NOMO-1 treated with DMSO at 0.1 percent for 48 hours (cell line): ENCODE data around the gene CIDEA.
"Not testable (repeated sequence)": the region's sequence is repeated elsewhere in the genome, so short reads cannot be mapped to it uniquely, and the experiment has no call there.

Experiments
- DNase-seq: peaks from one replicate; lab custom pipeline; 2025; ENCODE audit not compliant: unreplicated experiment; lab: John Stamatoyannopoulos, UW

The CIDEA gene

GRCh38 chr18:12254136-12254819 is at the start of gene CIDEA:
TSS of gene CIDEA (plus strand) at chr18:12254361. CDS start at chr18:12254384, 23 bp downstream.
- DNase-seq, result no peak

GRCh38 chr18:12208296-12209153 is 45.6 kb upstream of the CIDEA start:
- DNase-seq, result not testable (repeated sequence)

- not testable (repeated sequence) for DNase-seq
Observed at GRCh38 chr18:12212308-12212707, 41.9 kb upstream of the CIDEA start.

GRCh38 chr18:12214296-12215005 is 39.7 kb upstream of the CIDEA start:
- not testable (repeated sequence) for DNase-seq

- DNase-seq, result not testable (repeated sequence)
Observed at GRCh38 chr18:12216471-12216870, 37.7 kb upstream of the CIDEA start.

GRCh38 chr18:12218603-12219002 is 35.6 kb upstream of the CIDEA start:
- not testable (repeated sequence) for DNase-seq

- not testable (repeated sequence) for DNase-seq
Observed at GRCh38 chr18:12222041-12222440, 32.1 kb upstream of the CIDEA start.

- not testable (repeated sequence) for DNase-seq
Observed at GRCh38 chr18:12223326-12223725, 30.8 kb upstream of the CIDEA start.

- not testable (repeated sequence) for DNase-seq
Observed at GRCh38 chr18:12226807-12227206, 27.4 kb upstream of the CIDEA start.

- DNase-seq, result not testable (repeated sequence)
Observed at GRCh38 chr18:12227399-12228186, 26.6 kb upstream of the CIDEA start.

GRCh38 chr18:12228308-12228707 is 25.9 kb upstream of the CIDEA start:
- not testable (repeated sequence) for DNase-seq

GRCh38 chr18:12230561-12230960 is 23.6 kb upstream of the CIDEA start:
- DNase-seq, result not testable (repeated sequence)

GRCh38 chr18:12231040-12231882 is 22.9 kb upstream of the CIDEA start:
- DNase-seq, result no peak

GRCh38 chr18:12231986-12232385 is 22.2 kb upstream of the CIDEA start:
- no peak for DNase-seq

GRCh38 chr18:12233378-12233777 is 20.8 kb upstream of the CIDEA start:
- DNase-seq, result no peak

- DNase-seq, result no peak
Observed at GRCh38 chr18:12234451-12235190, 19.5 kb upstream of the CIDEA start.

- no peak for DNase-seq
Observed at GRCh38 chr18:12236141-12236540, 18.0 kb upstream of the CIDEA start.

- peak; percentile 56 for DNase-seq
Observed at GRCh38 chr18:12236934-12237832, 17.0 kb upstream of the CIDEA start.
